ENCODE results near the gene CDK14. TPM values are rescaled to one million over a fixed set of nuclear protein-coding genes. Genes with fewer than 3 reads are reported as not detected.

The CDK14 gene
- total and polyA plus RNA-seq, 2 of the 8 experiments (the other 6 are each of a cell fraction or from before 2014, with no cell fraction given): 5.5 to 47.3 TPM

DNA sequence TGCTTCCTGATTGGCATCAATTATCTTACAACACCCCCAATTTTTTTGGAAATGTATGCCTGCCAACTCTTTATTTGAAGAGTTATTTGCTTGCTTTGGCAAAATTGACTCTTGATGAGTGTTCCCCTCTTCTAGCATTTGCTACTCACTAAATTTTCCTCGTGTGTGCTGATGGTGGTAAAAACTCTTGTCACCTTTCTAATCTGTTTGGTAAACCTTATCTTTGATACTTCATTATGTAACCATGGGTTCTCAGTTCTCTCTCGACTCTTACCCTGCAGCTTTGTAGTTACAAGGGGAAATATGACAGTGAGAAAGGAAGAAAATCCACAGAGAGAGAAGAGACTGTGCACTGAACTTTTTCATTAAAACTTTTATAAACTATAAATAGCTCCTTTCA lies 102.5 kb downstream of the CDK14 start (continued):
- TF ChIP-seq, protein P1, sequence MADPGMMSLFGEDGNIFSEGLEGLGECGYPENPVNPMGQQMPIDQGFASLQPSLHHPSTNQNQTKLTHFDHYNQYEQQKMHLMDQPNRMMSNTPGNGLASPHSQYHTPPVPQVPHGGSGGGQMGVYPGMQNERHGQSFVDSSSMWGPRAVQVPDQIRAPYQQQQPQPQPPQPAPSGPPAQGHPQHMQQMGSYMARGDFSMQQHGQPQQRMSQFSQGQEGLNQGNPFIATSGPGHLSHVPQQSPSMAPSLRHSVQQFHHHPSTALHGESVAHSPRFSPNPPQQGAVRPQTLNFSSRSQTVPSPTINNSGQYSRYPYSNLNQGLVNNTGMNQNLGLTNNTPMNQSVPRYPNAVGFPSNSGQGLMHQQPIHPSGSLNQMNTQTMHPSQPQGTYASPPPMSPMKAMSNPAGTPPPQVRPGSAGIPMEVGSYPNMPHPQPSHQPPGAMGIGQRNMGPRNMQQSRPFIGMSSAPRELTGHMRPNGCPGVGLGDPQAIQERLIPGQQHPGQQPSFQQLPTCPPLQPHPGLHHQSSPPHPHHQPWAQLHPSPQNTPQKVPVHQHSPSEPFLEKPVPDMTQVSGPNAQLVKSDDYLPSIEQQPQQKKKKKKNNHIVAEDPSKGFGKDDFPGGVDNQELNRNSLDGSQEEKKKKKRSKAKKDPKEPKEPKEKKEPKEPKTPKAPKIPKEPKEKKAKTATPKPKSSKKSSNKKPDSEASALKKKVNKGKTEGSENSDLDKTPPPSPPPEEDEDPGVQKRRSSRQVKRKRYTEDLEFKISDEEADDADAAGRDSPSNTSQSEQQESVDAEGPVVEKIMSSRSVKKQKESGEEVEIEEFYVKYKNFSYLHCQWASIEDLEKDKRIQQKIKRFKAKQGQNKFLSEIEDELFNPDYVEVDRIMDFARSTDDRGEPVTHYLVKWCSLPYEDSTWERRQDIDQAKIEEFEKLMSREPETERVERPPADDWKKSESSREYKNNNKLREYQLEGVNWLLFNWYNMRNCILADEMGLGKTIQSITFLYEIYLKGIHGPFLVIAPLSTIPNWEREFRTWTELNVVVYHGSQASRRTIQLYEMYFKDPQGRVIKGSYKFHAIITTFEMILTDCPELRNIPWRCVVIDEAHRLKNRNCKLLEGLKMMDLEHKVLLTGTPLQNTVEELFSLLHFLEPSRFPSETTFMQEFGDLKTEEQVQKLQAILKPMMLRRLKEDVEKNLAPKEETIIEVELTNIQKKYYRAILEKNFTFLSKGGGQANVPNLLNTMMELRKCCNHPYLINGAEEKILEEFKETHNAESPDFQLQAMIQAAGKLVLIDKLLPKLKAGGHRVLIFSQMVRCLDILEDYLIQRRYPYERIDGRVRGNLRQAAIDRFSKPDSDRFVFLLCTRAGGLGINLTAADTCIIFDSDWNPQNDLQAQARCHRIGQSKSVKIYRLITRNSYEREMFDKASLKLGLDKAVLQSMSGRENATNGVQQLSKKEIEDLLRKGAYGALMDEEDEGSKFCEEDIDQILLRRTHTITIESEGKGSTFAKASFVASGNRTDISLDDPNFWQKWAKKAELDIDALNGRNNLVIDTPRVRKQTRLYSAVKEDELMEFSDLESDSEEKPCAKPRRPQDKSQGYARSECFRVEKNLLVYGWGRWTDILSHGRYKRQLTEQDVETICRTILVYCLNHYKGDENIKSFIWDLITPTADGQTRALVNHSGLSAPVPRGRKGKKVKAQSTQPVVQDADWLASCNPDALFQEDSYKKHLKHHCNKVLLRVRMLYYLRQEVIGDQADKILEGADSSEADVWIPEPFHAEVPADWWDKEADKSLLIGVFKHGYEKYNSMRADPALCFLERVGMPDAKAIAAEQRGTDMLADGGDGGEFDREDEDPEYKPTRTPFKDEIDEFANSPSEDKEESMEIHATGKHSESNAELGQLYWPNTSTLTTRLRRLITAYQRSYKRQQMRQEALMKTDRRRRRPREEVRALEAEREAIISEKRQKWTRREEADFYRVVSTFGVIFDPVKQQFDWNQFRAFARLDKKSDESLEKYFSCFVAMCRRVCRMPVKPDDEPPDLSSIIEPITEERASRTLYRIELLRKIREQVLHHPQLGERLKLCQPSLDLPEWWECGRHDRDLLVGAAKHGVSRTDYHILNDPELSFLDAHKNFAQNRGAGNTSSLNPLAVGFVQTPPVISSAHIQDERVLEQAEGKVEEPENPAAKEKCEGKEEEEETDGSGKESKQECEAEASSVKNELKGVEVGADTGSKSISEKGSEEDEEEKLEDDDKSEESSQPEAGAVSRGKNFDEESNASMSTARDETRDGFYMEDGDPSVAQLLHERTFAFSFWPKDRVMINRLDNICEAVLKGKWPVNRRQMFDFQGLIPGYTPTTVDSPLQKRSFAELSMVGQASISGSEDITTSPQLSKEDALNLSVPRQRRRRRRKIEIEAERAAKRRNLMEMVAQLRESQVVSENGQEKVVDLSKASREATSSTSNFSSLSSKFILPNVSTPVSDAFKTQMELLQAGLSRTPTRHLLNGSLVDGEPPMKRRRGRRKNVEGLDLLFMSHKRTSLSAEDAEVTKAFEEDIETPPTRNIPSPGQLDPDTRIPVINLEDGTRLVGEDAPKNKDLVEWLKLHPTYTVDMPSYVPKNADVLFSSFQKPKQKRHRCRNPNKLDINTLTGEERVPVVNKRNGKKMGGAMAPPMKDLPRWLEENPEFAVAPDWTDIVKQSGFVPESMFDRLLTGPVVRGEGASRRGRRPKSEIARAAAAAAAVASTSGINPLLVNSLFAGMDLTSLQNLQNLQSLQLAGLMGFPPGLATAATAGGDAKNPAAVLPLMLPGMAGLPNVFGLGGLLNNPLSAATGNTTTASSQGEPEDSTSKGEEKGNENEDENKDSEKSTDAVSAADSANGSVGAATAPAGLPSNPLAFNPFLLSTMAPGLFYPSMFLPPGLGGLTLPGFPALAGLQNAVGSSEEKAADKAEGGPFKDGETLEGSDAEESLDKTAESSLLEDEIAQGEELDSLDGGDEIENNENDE (IDR thresholded peaks at IDR 0.05; ENCODE audit: insufficient replicate concordance, low read length): no peak
- TF ChIP-seq KDM4A (IDR thresholded peaks at IDR 0.05; ENCODE audit: low read depth, low read length, severe bottlenecking): no peak
- TF ChIP-seq POLR2A (IDR thresholded peaks at IDR 0.05; ENCODE audit: control extremely low read depth in 1 of 2, low read depth in 2 of 2, low read length in 2 of 2): no peak
- TF ChIP-seq FOSL1 (IDR thresholded peaks at IDR 0.05; ENCODE audit: insufficient read depth, low read depth, low read length): no peak
- TF ChIP-seq PHF8 (conservative IDR thresholded peaks at IDR 0.05; ENCODE audit: low read depth, low read length): no peak
- no peak for TF ChIP-seq RBBP5 (IDR thresholded peaks at IDR 0.05; ENCODE audit: borderline replicate concordance, low read depth, low read length)
- TF ChIP-seq, protein P2, sequence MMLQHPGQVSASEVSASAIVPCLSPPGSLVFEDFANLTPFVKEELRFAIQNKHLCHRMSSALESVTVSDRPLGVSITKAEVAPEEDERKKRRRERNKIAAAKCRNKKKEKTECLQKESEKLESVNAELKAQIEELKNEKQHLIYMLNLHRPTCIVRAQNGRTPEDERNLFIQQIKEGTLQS (IDR thresholded peaks at IDR 0.05; ENCODE audit: insufficient read depth, low read depth, low read length): no peak
- TF ChIP-seq SIRT6 (IDR thresholded peaks at IDR 0.05; ENCODE audit: low read length): no peak
- TF ChIP-seq TEAD4 (IDR thresholded peaks at IDR 0.05; ENCODE audit: low read depth, low read length): no peak
- no peak for TF ChIP-seq GTF2F1 (IDR thresholded peaks at IDR 0.05; ENCODE audit: borderline replicate concordance, low read depth, low read length)
- TF ChIP-seq SP4 (IDR thresholded peaks at IDR 0.05; ENCODE audit: low read length): no peak
- TF ChIP-seq TAF1 (IDR thresholded peaks at IDR 0.05; ENCODE audit: low read depth, low read length): no peak
